H9 (cell line): Measurements from ENCODE around the gene RNASE8. TPM values are rescaled to one million over a fixed set of nuclear protein-coding genes. Genes with fewer than 3 reads are reported as not detected.

Experiments
- DNase-seq: peaks from one replicate; pipeline ENCODE4 v3.0.0-alpha.2; 2017
- H2AFZ ChIP-seq: one replicate; pipeline ENCODE4 v1.6.1; 2013; ENCODE audit warnings: mild to moderate bottlenecking, low read length, control low read depth, moderate library complexity
- H2AK5ac ChIP-seq: 2 replicates; pipeline ENCODE4 v1.6.1; 2013; ENCODE audit warnings: low read length, control low read depth, mixed read lengths; ENCODE audit not compliant: insufficient read length
- H2BK120ac ChIP-seq: one replicate; pipeline ENCODE4 v1.6.1; 2013; ENCODE audit warnings: low read depth, mild to moderate bottlenecking, low read length, control low read depth, inconsistent platforms; ENCODE audit not compliant: poor library complexity, severe bottlenecking
- H2BK12ac ChIP-seq: 2 replicates; pipeline ENCODE4 v1.6.1; 2013; ENCODE audit warnings: low read length, control low read depth, mixed read lengths, low read depth; ENCODE audit not compliant: insufficient read length
- H2BK15ac ChIP-seq: 2 replicates; pipeline ENCODE4 v1.6.1; 2013; ENCODE audit warnings: low read depth, low read length, control low read depth
- H2BK20ac ChIP-seq: one replicate; pipeline ENCODE4 v1.6.1; 2013; ENCODE audit warnings: low read depth, mild to moderate bottlenecking, low read length, control low read depth, inconsistent platforms; ENCODE audit not compliant: poor library complexity, severe bottlenecking
- H2BK5ac ChIP-seq: 2 replicates; pipeline ENCODE4 v1.6.1; 2013; ENCODE audit warnings: low read length, control low read depth, mixed read lengths; ENCODE audit not compliant: insufficient read length
- H3K14ac ChIP-seq: 2 replicates; pipeline ENCODE4 v1.6.1; 2013; ENCODE audit warnings: low read length, control low read depth; ENCODE audit not compliant: insufficient read depth
- H3K18ac ChIP-seq: 2 replicates; pipeline ENCODE4 v1.6.1; 2013; ENCODE audit warnings: low read depth, mild to moderate bottlenecking, mixed read lengths, low read length, control low read depth; ENCODE audit not compliant: insufficient read length
- H3K23ac ChIP-seq: 2 replicates; pipeline ENCODE4 v1.6.1; 2013; ENCODE audit warnings: low read length, control low read depth, mixed read lengths, low read depth; ENCODE audit not compliant: insufficient read length
- H3K23me2 ChIP-seq: 2 replicates; pipeline ENCODE4 v1.6.1; 2013; ENCODE audit warnings: low read depth, mild to moderate bottlenecking, mixed read lengths, low read length, control low read depth; ENCODE audit not compliant: insufficient read length, poor library complexity, severe bottlenecking
- H3K27ac ChIP-seq: 2 replicates; pipeline ENCODE4 v1.5.1; 2013; ENCODE audit warnings: low read length, control low read depth, mixed read lengths, low read depth; ENCODE audit not compliant: insufficient read length
- H3K27me3 ChIP-seq: 2 replicates; pipeline ENCODE4 v1.6.1; 2013; ENCODE audit warnings: low read length, control low read depth, inconsistent platforms; ENCODE audit not compliant: insufficient read depth
- H3K4ac ChIP-seq: 2 replicates; pipeline ENCODE4 v1.6.1; 2013; ENCODE audit warnings: low read depth, mild to moderate bottlenecking, control low read depth, inconsistent platforms, low read length, moderate library complexity
- H3K4me1 ChIP-seq: 2 replicates; pipeline ENCODE4 v1.6.1; 2013; ENCODE audit warnings: low read length, control low read depth, inconsistent platforms; ENCODE audit not compliant: insufficient read depth
- H3K4me2 ChIP-seq: 2 replicates; pipeline ENCODE4 v1.6.1; 2013; ENCODE audit warnings: low read length, control low read depth, mixed read lengths; ENCODE audit not compliant: insufficient read length, insufficient read depth
- H3K56ac ChIP-seq: 2 replicates; pipeline ENCODE4 v1.6.1; 2013; ENCODE audit warnings: low read depth, mild to moderate bottlenecking, mixed read lengths, low read length, control low read depth; ENCODE audit not compliant: insufficient read length
- H3K79me1 ChIP-seq: 2 replicates; pipeline ENCODE4 v1.6.1; 2013; ENCODE audit warnings: low read depth, mild to moderate bottlenecking, moderate library complexity, low read length, control low read depth, inconsistent platforms; ENCODE audit not compliant: insufficient read depth, poor library complexity, severe bottlenecking
- H3K79me2 ChIP-seq: 2 replicates; pipeline ENCODE4 v1.6.1; 2013; ENCODE audit warnings: low read length, control low read depth, inconsistent platforms; ENCODE audit not compliant: insufficient read depth
- H3K9ac ChIP-seq: 2 replicates; pipeline ENCODE4 v1.6.1; 2013; ENCODE audit warnings: low read length, control low read depth, mixed read lengths; ENCODE audit not compliant: insufficient read length; ENCODE audit errors: extremely low read depth
- H3K9me3 ChIP-seq: one replicate; pipeline ENCODE4 v1.6.1; 2013; ENCODE audit warnings: low read depth, low read length, inconsistent platforms; ENCODE audit not compliant: control insufficient read depth
- H3T11ph ChIP-seq: one replicate; pipeline ENCODE4 v1.6.1; 2013; ENCODE audit warnings: mild to moderate bottlenecking, low read length, control low read depth, inconsistent platforms
- H4K20me1 ChIP-seq: one replicate; pipeline ENCODE4 v1.6.1; 2013; ENCODE audit not compliant: control insufficient read depth, insufficient read length, insufficient read depth
- H4K5ac ChIP-seq: 2 replicates; pipeline ENCODE4 v1.6.1; 2013; ENCODE audit warnings: low read depth, mild to moderate bottlenecking, mixed read lengths, low read length, control low read depth; ENCODE audit not compliant: insufficient read length
- H4K8ac ChIP-seq: replicated peaks from 2 replicates; pipeline ENCODE4 v1.6.1; 2013; ENCODE audit warnings: low read length, control low read depth, mixed read lengths, low read depth; ENCODE audit not compliant: insufficient read length
- H4K91ac ChIP-seq: 2 replicates; pipeline ENCODE4 v1.6.1; 2013; ENCODE audit warnings: low read depth, mild to moderate bottlenecking, moderate library complexity, mixed read lengths, low read length, control low read depth; ENCODE audit not compliant: insufficient read length
- H3K27ac Mint-ChIP-seq, 3 experiments: 2 replicates in 2 of 3; 3 replicates in 1 of 3; pipeline ENCODE4 v1.8.0; 2020 to 2021; ENCODE audit warnings: mixed read lengths in 3 of 3, mild to moderate bottlenecking in 1 of 3, moderate library complexity in 1 of 3
- H3K27me3 Mint-ChIP-seq: 2 replicates; pipeline ENCODE4 v1.8.0; 2021; ENCODE audit warnings: low read depth, mild to moderate bottlenecking, moderate library complexity, mixed read lengths
- H3K36me3 Mint-ChIP-seq, 3 experiments: 2 replicates in 2 of 3; 3 replicates in 1 of 3; pipeline ENCODE4 v1.8.0; 2020 to 2021; ENCODE audit warnings: low read depth in 3 of 3, mixed read lengths in 3 of 3; ENCODE audit not compliant: insufficient read depth in 1 of 3
- H3K4me1 Mint-ChIP-seq, 2 experiments: 2 replicates each; pipeline ENCODE4 v1.8.0; 2020; ENCODE audit warnings: mixed read lengths in 2 of 2
- H3K4me3 Mint-ChIP-seq, 2 experiments: 2 replicates in 1 of 2; 3 replicates in 1 of 2; pipeline ENCODE4 v1.8.0; 2020 to 2021; ENCODE audit warnings: mild to moderate bottlenecking in 2 of 2, mixed read lengths in 2 of 2, moderate library complexity in 1 of 2
- H3K9me3 Mint-ChIP-seq, 2 experiments: 2 replicates in 1 of 2; 3 replicates in 1 of 2; pipeline ENCODE4 v1.8.0; 2020; ENCODE audit warnings: mild to moderate bottlenecking in 2 of 2, mixed read lengths in 2 of 2, moderate library complexity in 1 of 2
- WGBS: extraction: QIAGEN DNeasy Blood & Tissue Kit; methylation state at CpG from one replicate; pipeline ENCODE4 v1.1.7; 2013; ENCODE audit warnings: missing lambda C conversion rate, low lambda C conversion rate, mixed read lengths; ENCODE audit not compliant: insufficient read length; ENCODE audit errors: extremely low coverage; 5-methylcytosine and 5-hydroxymethylcytosine counted together
- total RNA-seq: library from RNA; stranded (reverse); gene quantifications from 2 replicates; pipeline ENCODE4 v1.2.1, GENCODE V29; 2021
- TF ChIP-seq, protein P1 (sequence below): fragments of 200-600 bp; sonication (generic); conservative IDR thresholded peaks from 3 replicates; pipeline ENCODE4 v1.8.0; 2021; ENCODE audit warnings: antibody characterized with exemption, mild to moderate bottlenecking

RNASE8 gene
- total RNA-seq, 1 experiment from 2014 or later = not detected

DNA sequence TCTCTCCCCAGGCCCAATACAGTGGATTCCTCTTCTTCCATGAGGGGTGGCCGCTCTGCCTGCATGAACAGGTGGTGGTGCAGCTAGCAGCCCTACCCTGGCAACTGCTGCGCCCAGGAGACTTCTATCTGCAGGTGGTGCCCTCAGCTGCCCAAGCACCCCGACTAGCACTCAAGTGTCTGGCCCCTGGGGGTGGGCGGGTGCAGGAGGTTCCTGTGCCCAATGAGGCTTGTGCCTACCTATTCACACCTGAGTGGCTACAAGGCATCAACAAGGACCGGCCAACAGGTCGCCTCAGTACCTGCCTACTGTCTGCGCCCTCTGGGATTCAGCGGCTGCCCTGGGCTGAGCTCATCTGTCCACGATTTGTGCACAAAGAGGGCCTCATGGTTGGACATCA is 16.3 kb downstream of the RNASE8 start:
- no peak overlapping the region for H2AFZ ChIP-seq
- H3K56ac ChIP-seq = no peak overlapping the region
- no peaks in the 10 kb centered on the region; the same call in 1 of the 2 replicates for H3K27me3 Mint-ChIP-seq

More for the DNA sequence above, 16.3 kb downstream of the RNASE8 start:
- H3K27me3 ChIP-seq = no peaks in the 10 kb centered on the region
- H4K20me1 ChIP-seq = no peaks in the 10 kb centered on the region
- H2BK120ac ChIP-seq = no peak overlapping the region
- H3K4me3 Mint-ChIP-seq = no peak overlapping the region
- H3K23me2 ChIP-seq = peaks cover 27% of the 10 kb centered on the region
- no peak overlapping the region for H3K27ac ChIP-seq
- no peak overlapping the region for H2BK12ac ChIP-seq
- H3K4me2 ChIP-seq = no peak overlapping the region
- H3K27ac Mint-ChIP-seq = peak overlapping the region in 2 of 3 experiments; percentile 36 to 50; a peak in 2 of 7 replicates
- H2BK5ac ChIP-seq = no peak overlapping the region
- H3K79me2 ChIP-seq = no peaks in the 10 kb centered on the region
- TF ChIP-seq, protein P1, sequence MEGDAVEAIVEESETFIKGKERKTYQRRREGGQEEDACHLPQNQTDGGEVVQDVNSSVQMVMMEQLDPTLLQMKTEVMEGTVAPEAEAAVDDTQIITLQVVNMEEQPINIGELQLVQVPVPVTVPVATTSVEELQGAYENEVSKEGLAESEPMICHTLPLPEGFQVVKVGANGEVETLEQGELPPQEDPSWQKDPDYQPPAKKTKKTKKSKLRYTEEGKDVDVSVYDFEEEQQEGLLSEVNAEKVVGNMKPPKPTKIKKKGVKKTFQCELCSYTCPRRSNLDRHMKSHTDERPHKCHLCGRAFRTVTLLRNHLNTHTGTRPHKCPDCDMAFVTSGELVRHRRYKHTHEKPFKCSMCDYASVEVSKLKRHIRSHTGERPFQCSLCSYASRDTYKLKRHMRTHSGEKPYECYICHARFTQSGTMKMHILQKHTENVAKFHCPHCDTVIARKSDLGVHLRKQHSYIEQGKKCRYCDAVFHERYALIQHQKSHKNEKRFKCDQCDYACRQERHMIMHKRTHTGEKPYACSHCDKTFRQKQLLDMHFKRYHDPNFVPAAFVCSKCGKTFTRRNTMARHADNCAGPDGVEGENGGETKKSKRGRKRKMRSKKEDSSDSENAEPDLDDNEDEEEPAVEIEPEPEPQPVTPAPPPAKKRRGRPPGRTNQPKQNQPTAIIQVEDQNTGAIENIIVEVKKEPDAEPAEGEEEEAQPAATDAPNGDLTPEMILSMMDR = no peak
- no peak overlapping the region for H3K23ac ChIP-seq
- H4K91ac ChIP-seq = no peak overlapping the region
- no peak overlapping the region for H2BK15ac ChIP-seq
- H4K8ac ChIP-seq = no peak overlapping the region
- H3K9me3 Mint-ChIP-seq = no peaks in the 10 kb centered on the region
- H3K36me3 Mint-ChIP-seq = peaks cover 47 to 67% (median 62%) of the 10 kb centered on the region in 3 experiments
- no peak overlapping the region for H3K4ac ChIP-seq
- H2AK5ac ChIP-seq = no peak overlapping the region
- no CpG with 5 or more reads among the region's 9 CpGs for WGBS
- H2BK20ac ChIP-seq = no peak overlapping the region
- no peak overlapping the region for H3K9ac ChIP-seq
- no peak overlapping the region for H3T11ph ChIP-seq
- no peak overlapping the region for H3K14ac ChIP-seq
- no peaks in the 10 kb centered on the region for H3K9me3 ChIP-seq
- H3K79me1 ChIP-seq = no peaks in the 10 kb centered on the region
- no peak for DNase-seq
- H4K5ac ChIP-seq = no peak overlapping the region
- H3K4me1 ChIP-seq = peaks cover 4% of the 10 kb centered on the region; the same call in 1 of the 2 replicates
- H3K4me1 Mint-ChIP-seq = peaks cover 15 to 16% of the 10 kb centered on the region in 2 experiments
- no peak overlapping the region for H3K18ac ChIP-seq
